K562 (cell line): ENCODE measurements around the gene INCA1. TPM values are rescaled to one million over a fixed set of nuclear protein-coding genes. Genes with fewer than 3 reads are reported as not detected.

Experiments
- CXXC5 ChIP-seq: fragments of 250-450 bp; sonication (Bioruptor Pico); IDR thresholded peaks from 2 replicates; pipeline ENCODE4 v1.8.0; 2022; ENCODE audit warnings: inconsistent platforms, mild to moderate bottlenecking, moderate library complexity
- EP400 ChIP-seq: fragments of 450-650 bp; IDR thresholded peaks from 2 replicates; pipeline ENCODE4 v1.6.1; 2017; ENCODE audit warnings: antibody characterized with exemption, mild to moderate bottlenecking, moderate library complexity
- POU5F1 ChIP-seq: fragments of 150-350 bp; IDR thresholded peaks from 2 replicates; pipeline ENCODE4 v1.6.1; 2014; ENCODE audit warnings: borderline replicate concordance, low read length, low read depth, mild to moderate bottlenecking; ENCODE audit not compliant: partially characterized antibody
- RAD51 ChIP-seq: fragments of 450-650 bp; IDR thresholded peaks from 2 replicates; pipeline ENCODE4 v1.7.1; 2016; ENCODE audit warnings: low read depth, mild to moderate bottlenecking, borderline replicate concordance
- RB1 ChIP-seq: fragments of 450-650 bp; IDR thresholded peaks from 2 replicates; pipeline ENCODE4 v1.6.1; 2017; ENCODE audit warnings: low read depth, mild to moderate bottlenecking
- RCOR1 ChIP-seq, 2 experiments: IDR thresholded peaks; 2 replicates each; pipeline ENCODE4 v1.6.1; 2012; ENCODE audit warnings: low read depth in 2 of 2, low read length in 2 of 2, borderline replicate concordance in 1 of 2, improper control_type of control experiment in 1 of 2
- SMARCB1 ChIP-seq: IDR thresholded peaks from 2 replicates; pipeline ENCODE4 v1.6.1; 2011; ENCODE audit warnings: improper control_type of control experiment, low read depth; ENCODE audit not compliant: insufficient read length
- TAF1 ChIP-seq: IDR thresholded peaks from 2 replicates; pipeline ENCODE4 v1.6.1; 2011; ENCODE audit warnings: mild to moderate bottlenecking, low read length, moderate library complexity; ENCODE audit not compliant: insufficient read depth, control insufficient read depth, severe bottlenecking; ENCODE audit errors: extremely low read depth
- TEAD4 ChIP-seq, 2 experiments: sonication (generic) in 1 of 2; formaldehyde crosslinking in 1 of 2; IDR thresholded peaks; 2 replicates each; pipeline versions ENCODE4 v1.6.1 to v1.8.0; 2012 to 2022; ENCODE audit warnings: borderline replicate concordance in 1 of 2, inconsistent platforms in 1 of 2, low read length in 1 of 2, mild to moderate bottlenecking in 1 of 2, missing genetic modification reagents in 1 of 2
- polyA plus RNA-seq, 8 experiments: library from polyadenylated mRNA; depleted of rRNA in 4 of 8; stranded (reverse) in 5 of 8; unstranded in 3 of 8; fragments of >200 nt; fragmentation: Nextera tagmentation in 2 of 8; fragmentation: Illumina TruSeq in 1 of 8; extraction: Ambion mirVana in 2 of 8; extraction: Trizol in 1 of 8; gene quantifications; 2 replicates each; pipeline versions ENCODE4 v1.2.1 to v1.2.3, GENCODE V29; 2011 to 2014; ENCODE audit warnings: inconsistent platforms in 1 of 8, missing spikeins in 1 of 8
- total RNA-seq, 7 experiments: library from RNA; depleted of rRNA in 6 of 7; stranded (reverse); fragments of >200 nt in 6 of 7; fragmentation: Illumina TruSeq in 2 of 7; extraction: Trizol in 2 of 7; gene quantifications; 2 replicates each; pipeline versions ENCODE4 v1.2.1 to v1.2.3, GENCODE V29; 2011 to 2021; ENCODE audit warnings: low replicate concordance in 1 of 7
- TF ChIP-seq, protein P1 (sequence below): fragments of 250-450 bp; sonication (Bioruptor Pico); IDR thresholded peaks from 2 replicates; pipeline ENCODE4 v1.4.0; 2020
- TF ChIP-seq, protein P2 (sequence below), 2 experiments: fragments of 450-650 bp in 1 of 2; sonication (generic) in 1 of 2; formaldehyde crosslinking in 1 of 2; IDR thresholded peaks in 1 of 2; conservative IDR thresholded peaks in 1 of 2; 2 replicates each; pipeline versions ENCODE4 v1.6.1 to v1.8.1; 2016 to 2023; ENCODE audit warnings: mild to moderate bottlenecking in 2 of 2, moderate library complexity in 2 of 2, inconsistent platforms in 1 of 2, missing genetic modification reagents in 1 of 2
- TF ChIP-seq, protein P3 (sequence below): fragments of 250-450 bp; sonication (Bioruptor Pico); IDR thresholded peaks from 2 replicates; pipeline ENCODE4 v1.4.0; 2020; ENCODE audit warnings: mild to moderate bottlenecking, moderate library complexity, borderline replicate concordance
- TF ChIP-seq, protein P4 (sequence below), 2 experiments: fragments of 450-650 bp; IDR thresholded peaks; 2 replicates each; pipeline ENCODE4 v1.6.1; 2016; ENCODE audit warnings: mild to moderate bottlenecking in 2 of 2, borderline replicate concordance in 1 of 2, low read depth in 1 of 2, moderate library complexity in 1 of 2

The INCA1 gene
- total and polyA plus RNA-seq, 9 of the 15 experiments (the other 6 are each of a cell fraction or from before 2014, with no cell fraction given), result 0.08 to 0.50 (median 0.13) TPM; not detected in 4

DNA sequence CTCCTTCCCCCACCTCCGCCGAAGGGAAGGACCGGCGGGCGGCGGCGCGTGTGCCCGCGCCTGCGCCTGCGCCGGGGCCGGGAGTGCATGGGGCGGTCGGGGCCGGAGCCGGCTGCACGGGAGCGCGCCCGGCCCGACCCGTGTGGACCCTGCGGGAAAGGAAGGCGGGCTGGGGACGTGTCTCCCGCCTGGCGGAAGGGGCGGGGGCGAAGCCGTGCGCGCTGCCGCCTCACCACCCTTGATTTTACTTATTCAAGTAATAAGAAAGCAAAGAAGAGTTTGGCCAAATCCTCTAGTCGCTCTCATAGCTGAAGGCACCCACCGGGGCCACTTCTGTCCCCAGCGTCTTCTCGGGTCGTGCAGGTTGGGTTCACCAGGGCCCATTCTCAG, 48.4 kb downstream of the INCA1 start (continued):
- TF ChIP-seq, protein P1, sequence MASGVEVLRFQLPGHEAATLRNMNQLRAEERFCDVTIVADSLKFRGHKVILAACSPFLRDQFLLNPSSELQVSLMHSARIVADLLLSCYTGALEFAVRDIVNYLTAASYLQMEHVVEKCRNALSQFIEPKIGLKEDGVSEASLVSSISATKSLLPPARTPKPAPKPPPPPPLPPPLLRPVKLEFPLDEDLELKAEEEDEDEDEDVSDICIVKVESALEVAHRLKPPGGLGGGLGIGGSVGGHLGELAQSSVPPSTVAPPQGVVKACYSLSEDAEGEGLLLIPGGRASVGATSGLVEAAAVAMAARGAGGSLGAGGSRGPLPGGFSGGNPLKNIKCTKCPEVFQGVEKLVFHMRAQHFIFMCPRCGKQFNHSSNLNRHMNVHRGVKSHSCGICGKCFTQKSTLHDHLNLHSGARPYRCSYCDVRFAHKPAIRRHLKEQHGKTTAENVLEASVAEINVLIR (CRISPR knock-in tag), result no peak
- TF ChIP-seq RB1 (peak; percentile 65; the same call in 1 of the 2 replicates), SMARCB1 (no peak), TAF1 (peak; percentile 5), EP400 (0 out of 2 replicates have a peak, but pooled peaks have one; percentile 2), RAD51 (no peak), CXXC5 (CRISPR knock-in tag) (peak; percentile 63), TEAD4 (IDR thresholded peaks at IDR 0.05; ENCODE audit: low read length) (no peak), TEAD4 (CRISPR knock-in tag; IDR thresholded peaks at IDR 0.05; ENCODE audit: borderline replicate concordance) (no peak), RCOR1 (IDR thresholded peaks at IDR 0.05; ENCODE audit: borderline replicate concordance in 1 of 2, low read depth in 2 of 2, low read length in 2 of 2) (no peak), POU5F1 (no peak)
- TF ChIP-seq, protein P2, sequence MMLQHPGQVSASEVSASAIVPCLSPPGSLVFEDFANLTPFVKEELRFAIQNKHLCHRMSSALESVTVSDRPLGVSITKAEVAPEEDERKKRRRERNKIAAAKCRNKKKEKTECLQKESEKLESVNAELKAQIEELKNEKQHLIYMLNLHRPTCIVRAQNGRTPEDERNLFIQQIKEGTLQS (IDR thresholded peaks at IDR 0.05), result 0 out of 2 replicates have a peak, but pooled peaks have one; percentile 4
- TF ChIP-seq, protein P2 (CRISPR knock-in tag; conservative IDR thresholded peaks at IDR 0.05), result no peak
- TF ChIP-seq, protein P3, sequence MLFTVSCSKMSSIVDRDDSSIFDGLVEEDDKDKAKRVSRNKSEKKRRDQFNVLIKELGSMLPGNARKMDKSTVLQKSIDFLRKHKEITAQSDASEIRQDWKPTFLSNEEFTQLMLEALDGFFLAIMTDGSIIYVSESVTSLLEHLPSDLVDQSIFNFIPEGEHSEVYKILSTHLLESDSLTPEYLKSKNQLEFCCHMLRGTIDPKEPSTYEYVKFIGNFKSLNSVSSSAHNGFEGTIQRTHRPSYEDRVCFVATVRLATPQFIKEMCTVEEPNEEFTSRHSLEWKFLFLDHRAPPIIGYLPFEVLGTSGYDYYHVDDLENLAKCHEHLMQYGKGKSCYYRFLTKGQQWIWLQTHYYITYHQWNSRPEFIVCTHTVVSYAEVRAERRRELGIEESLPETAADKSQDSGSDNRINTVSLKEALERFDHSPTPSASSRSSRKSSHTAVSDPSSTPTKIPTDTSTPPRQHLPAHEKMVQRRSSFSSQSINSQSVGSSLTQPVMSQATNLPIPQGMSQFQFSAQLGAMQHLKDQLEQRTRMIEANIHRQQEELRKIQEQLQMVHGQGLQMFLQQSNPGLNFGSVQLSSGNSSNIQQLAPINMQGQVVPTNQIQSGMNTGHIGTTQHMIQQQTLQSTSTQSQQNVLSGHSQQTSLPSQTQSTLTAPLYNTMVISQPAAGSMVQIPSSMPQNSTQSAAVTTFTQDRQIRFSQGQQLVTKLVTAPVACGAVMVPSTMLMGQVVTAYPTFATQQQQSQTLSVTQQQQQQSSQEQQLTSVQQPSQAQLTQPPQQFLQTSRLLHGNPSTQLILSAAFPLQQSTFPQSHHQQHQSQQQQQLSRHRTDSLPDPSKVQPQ (CRISPR knock-in tag), result no peak
- TF ChIP-seq, protein P4, sequence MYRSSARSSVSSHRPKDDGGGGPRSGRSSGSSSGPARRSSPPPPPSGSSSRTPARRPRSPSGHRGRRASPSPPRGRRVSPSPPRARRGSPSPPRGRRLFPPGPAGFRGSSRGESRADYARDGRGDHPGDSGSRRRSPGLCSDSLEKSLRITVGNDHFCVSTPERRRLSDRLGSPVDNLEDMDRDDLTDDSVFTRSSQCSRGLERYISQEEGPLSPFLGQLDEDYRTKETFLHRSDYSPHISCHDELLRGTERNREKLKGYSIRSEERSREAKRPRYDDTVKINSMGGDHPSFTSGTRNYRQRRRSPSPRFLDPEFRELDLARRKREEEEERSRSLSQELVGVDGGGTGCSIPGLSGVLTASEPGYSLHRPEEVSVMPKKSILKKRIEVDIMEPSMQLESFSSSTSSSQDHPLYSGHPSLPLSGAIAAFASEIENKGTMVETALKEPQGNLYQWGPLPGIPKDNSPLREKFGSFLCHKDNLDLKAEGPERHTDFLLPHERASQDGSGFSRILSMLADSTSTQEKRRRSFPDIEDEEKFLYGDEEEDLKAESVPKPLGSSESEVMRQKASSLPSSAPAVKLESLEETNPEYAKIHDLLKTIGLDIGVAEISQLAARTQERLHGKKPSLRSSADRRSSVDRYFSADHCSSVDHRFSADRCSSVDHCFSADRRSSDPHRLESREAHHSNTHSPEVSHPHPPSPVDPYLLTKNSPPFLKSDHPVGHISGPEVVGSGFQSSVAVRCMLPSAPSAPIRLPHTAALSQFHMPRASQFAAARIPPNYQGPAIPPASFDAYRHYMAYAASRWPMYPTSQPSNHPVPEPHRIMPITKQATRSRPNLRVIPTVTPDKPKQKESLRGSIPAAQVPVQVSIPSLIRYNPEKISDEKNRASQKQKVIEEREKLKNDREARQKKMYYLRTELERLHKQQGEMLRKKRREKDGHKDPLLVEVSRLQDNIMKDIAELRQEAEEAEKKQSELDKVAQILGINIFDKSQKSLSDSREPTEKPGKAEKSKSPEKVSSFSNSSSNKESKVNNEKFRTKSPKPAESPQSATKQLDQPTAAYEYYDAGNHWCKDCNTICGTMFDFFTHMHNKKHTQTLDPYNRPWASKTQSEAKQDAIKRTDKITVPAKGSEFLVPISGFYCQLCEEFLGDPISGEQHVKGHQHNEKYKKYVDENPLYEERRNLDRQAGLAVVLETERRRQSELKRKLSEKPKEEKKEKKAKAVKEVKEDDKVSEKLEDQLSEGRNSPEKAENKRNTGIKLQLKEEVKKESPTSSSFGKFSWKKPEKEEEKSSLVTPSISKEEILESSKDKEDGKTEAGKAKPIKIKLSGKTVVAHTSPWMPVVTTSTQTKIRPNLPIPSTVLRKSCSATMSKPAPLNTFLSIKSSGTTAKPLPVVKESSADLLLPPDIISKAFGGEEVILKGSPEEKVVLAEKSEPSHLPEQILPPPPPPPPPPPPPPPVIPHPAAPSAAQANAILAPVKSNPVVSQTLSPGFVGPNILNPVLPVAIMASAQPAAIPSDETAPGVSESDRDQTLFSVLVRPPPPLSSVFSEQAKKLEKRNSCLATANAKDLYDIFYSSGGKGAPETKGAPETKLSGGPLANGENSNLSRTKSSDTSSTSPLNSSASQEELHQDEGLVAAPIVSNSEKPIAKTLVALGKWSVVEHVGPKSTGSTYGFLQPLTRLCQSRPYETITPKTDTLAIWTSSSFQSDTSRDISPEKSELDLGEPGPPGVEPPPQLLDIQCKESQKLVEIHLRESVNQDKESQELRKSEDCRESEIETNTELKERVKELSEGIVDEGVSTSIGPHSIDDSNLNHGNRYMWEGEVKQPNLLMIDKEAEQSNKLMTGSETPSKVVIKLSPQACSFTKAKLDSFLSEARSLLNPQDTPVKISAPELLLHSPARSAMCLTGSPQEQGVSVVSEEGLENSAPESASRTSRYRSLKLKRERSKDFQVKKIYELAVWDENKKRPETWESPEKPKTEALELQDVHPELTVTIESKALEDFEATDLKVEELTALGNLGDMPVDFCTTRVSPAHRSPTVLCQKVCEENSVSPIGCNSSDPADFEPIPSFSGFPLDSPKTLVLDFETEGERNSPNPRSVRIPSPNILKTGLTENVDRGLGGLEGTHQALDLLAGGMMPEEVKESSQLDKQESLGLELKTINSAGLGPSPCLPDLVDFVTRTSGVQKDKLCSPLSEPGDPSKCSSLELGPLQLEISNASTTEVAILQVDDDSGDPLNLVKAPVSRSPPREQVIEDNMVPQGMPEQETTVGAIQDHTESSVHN (IDR thresholded peaks at IDR 0.05; ENCODE audit: borderline replicate concordance in 1 of 2, low read depth in 1 of 2), result no peak
